Measurements from ENCODE around the gene ZIC2.
A peak's percentile ranks its signal among the peaks of the same experiment; 100 is the strongest.
"Not testable (repeated sequence)": the region's sequence is repeated elsewhere in the genome, so short reads cannot be mapped to it uniquely, and the experiment has no call there.

ZIC2 gene

GRCh38 chr13:99981735-99982035 lies at the start of gene ZIC2:
ZIC2 (plus strand) TSS chr13:99981784; CDS start chr13:99982065, 281 bp downstream.
- DNase-seq (ENCODE audit: low spot score), result peak; percentile 43

GRCh38 chr13:99932912-99933311 lies 48.7 kb upstream of the ZIC2 start:
- no peak for DNase-seq (ENCODE audit: low spot score)

GRCh38 chr13:99935772-99936171 lies 45.8 kb upstream of the ZIC2 start:
- no peak for DNase-seq (ENCODE audit: low spot score)

- no peak for DNase-seq (ENCODE audit: low spot score)
These were observed 42.9 kb upstream of the ZIC2 start for GRCh38 chr13:99938635-99939034.

- no peak for DNase-seq (ENCODE audit: low spot score)
These were observed 40.5 kb upstream of the ZIC2 start for GRCh38 chr13:99941086-99941485.

- DNase-seq (ENCODE audit: low spot score), result no peak
These were observed 39.7 kb upstream of the ZIC2 start for GRCh38 chr13:99941911-99942310.

- no peak for DNase-seq (ENCODE audit: low spot score)
These were observed 37.5 kb upstream of the ZIC2 start for GRCh38 chr13:99944102-99944501.

- DNase-seq (ENCODE audit: low spot score), result no peak
These were observed 37.0 kb upstream of the ZIC2 start for GRCh38 chr13:99944606-99945005.

- not testable (repeated sequence) for DNase-seq (ENCODE audit: low spot score)
These were observed 36.1 kb upstream of the ZIC2 start for GRCh38 chr13:99945515-99945914.

- DNase-seq (ENCODE audit: low spot score), result no peak
These were observed 33.9 kb upstream of the ZIC2 start for GRCh38 chr13:99947666-99948065.

- DNase-seq (ENCODE audit: low spot score), result no peak
These were observed 33.2 kb upstream of the ZIC2 start for GRCh38 chr13:99948411-99948810.

GRCh38 chr13:99948907-99949678 lies 32.5 kb upstream of the ZIC2 start:
- no peak for DNase-seq (ENCODE audit: low spot score)

- DNase-seq (ENCODE audit: low spot score), result peak; percentile 74
These were observed 31.7 kb upstream of the ZIC2 start for GRCh38 chr13:99949679-99950413.

- not testable (repeated sequence) for DNase-seq (ENCODE audit: low spot score)
These were observed 29.9 kb upstream of the ZIC2 start for GRCh38 chr13:99951666-99952065.

- DNase-seq (ENCODE audit: low spot score), result no peak
These were observed 28.3 kb upstream of the ZIC2 start for GRCh38 chr13:99953138-99953755.

GRCh38 chr13:99955107-99955746 lies 26.4 kb upstream of the ZIC2 start:
- DNase-seq (ENCODE audit: low spot score), result no peak

GRCh38 chr13:99955747-99956472 lies 25.7 kb upstream of the ZIC2 start:
- no peak for DNase-seq (ENCODE audit: low spot score)

- DNase-seq (ENCODE audit: low spot score), result no peak
These were observed 24.9 kb upstream of the ZIC2 start for GRCh38 chr13:99956473-99957349.

- no peak for DNase-seq (ENCODE audit: low spot score)
These were observed 23.0 kb upstream of the ZIC2 start for GRCh38 chr13:99958406-99959126.

GRCh38 chr13:99959127-99959539 lies 22.5 kb upstream of the ZIC2 start:
- DNase-seq (ENCODE audit: low spot score), result peak; percentile 65
